KOPT-K1 (cell line): ENCODE results near the gene IL17REL.

ENCODE experiments used
- H3K27ac ChIP-seq: fragments of 200-600 bp; sonication (generic); 2 replicates; pipeline ENCODE4 v1.5.1; 2016; ENCODE audit warnings: antibody characterized with exemption, mild to moderate bottlenecking, low read depth, low read length; ENCODE audit not compliant: poor library complexity, severe bottlenecking
- H3K36me3 ChIP-seq: fragments of 200-600 bp; sonication (generic); 2 replicates; pipeline ENCODE4 v1.5.1; 2017; ENCODE audit warnings: antibody characterized with exemption, mild to moderate bottlenecking, low read length, moderate library complexity; ENCODE audit not compliant: insufficient read depth
- H3K9me3 ChIP-seq: fragments of 200-600 bp; sonication (generic); 2 replicates; pipeline ENCODE4 v1.5.1; 2017; ENCODE audit warnings: antibody characterized with exemption, low read length, mild to moderate bottlenecking; ENCODE audit not compliant: insufficient read depth, poor library complexity, severe bottlenecking

Gene IL17REL

GRCh38 chr22:50012211-50013181 is at the start of gene IL17REL:
Gene IL17REL, minus strand, starts transcription at chr22:50012765. Its CDS starts 119 bp downstream, at chr22:50012646.
- H3K9me3 ChIP-seq, result no peaks in the 10 kb centered on the region
- no peaks in the 10 kb centered on the region for H3K36me3 ChIP-seq
- no peak within 1 kb of the TSS for H3K27ac ChIP-seq

DNA sequence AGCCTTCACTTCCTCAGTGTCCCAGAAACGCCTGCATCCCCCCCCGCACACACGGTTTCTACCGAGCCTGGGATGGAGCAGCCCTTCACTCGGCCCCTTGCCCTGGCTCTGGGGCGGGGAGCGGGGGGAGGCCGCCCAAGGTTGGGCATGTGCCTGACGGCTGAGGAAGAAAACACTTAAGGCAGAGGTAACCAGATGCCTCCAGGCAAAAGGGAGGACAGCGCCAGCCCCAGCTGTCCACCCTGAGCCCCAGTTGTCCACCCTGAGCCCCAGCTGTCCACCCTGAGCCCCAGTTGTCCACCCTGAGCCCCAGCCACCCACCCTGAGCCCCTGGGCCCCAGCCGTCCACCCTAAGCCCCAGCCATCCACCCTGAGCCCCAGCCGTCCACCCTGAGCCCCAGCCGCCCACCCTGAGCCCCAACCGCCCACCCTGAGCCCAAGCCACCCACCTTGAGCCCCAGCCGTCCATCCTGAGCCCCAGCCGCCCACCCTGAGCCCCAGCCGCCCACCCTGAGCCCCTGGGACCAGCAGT is 49.3 kb upstream of the IL17REL start:
- Histone ChIP-seq H3K9me3 (no peaks in the 10 kb centered on the region), H3K36me3 (no peaks in the 10 kb centered on the region), H3K27ac (no peak overlapping the region)

DNA sequence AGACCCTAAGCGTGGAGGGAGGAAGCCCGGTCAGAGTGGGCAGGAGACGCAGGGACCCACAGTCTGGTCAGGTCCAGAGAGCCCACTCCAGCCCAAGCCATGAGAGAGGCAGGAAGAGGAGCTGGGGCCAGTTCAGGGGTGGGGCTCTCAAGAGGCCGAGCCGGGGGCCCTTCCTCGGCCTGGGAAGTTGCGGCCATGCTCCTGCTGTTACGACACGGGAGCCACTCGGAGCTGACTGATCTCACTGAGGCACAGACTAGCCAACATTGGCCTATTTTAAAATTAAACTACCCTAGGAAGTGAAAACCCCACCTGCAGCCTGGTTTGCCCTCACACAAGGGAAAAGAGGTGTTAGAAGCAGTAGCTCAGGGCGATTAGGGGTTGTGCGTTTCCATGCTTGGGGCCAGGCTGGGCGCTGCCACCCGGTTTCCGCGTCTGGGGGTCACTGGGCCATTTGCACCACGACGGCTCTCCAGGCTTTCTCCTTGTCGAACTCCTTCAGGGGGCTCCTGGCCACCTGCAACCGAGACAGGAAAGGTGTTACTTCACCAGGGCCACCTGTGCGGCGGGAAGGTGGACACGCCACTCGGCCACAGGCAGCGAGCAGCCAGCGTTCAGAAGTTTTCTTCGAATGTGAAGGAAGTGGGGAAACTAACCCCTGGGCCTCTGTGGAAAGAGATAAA is 48.7 kb upstream of the IL17REL start:
- Histone ChIP-seq H3K36me3 (no peaks in the 10 kb centered on the region), H3K9me3 (no peaks in the 10 kb centered on the region), H3K27ac (no peak overlapping the region)

DNA sequence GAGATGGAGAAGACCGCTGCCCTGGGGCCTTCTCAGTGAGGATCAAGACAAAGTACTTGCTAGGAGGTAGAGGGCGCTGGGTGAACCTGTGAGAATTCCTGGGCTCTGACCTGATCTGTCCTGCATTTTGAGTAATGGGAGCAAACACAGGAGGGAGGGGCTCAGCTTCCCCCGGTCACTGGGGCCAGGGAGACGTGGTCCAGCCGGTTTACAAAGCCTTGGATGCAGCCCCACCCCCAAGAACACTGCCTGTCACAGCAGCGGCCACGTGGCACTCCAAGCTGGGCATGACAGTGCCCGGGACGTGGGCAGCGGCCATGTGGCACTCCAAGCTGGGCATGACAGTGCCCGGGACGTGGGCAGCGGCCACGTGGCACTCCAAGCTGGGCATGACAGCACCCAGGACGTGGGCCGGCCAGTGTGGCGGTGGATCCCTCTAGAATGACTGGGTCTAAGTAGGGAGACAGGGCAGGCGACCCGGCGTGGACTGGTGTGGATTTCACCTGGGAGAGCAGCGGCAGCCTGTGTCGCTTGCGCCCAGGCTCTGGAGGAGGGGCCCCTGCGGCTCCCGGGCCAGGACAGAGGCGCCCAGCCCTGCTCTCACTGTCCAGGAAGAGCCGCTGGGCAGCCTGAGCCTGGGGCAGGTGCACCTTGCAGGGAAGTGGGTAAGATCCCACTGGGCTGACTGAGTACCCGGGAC is 48.0 kb upstream of the IL17REL start:
- Histone ChIP-seq H3K36me3 (no peaks in the 10 kb centered on the region), H3K27ac (no peak overlapping the region), H3K9me3 (no peaks in the 10 kb centered on the region)

GRCh38 chr22:50059881-50060262 is 47.3 kb upstream of the IL17REL start:
- Histone ChIP-seq H3K36me3 (no peaks in the 10 kb centered on the region), H3K9me3 (no peaks in the 10 kb centered on the region), H3K27ac (no peak overlapping the region)

- Histone ChIP-seq H3K9me3 (peaks cover 1% of the 10 kb centered on the region), H3K36me3 (no peaks in the 10 kb centered on the region), H3K27ac (no peak overlapping the region)
These were observed 46.6 kb upstream of the IL17REL start for GRCh38 chr22:50058906-50059880.

DNA sequence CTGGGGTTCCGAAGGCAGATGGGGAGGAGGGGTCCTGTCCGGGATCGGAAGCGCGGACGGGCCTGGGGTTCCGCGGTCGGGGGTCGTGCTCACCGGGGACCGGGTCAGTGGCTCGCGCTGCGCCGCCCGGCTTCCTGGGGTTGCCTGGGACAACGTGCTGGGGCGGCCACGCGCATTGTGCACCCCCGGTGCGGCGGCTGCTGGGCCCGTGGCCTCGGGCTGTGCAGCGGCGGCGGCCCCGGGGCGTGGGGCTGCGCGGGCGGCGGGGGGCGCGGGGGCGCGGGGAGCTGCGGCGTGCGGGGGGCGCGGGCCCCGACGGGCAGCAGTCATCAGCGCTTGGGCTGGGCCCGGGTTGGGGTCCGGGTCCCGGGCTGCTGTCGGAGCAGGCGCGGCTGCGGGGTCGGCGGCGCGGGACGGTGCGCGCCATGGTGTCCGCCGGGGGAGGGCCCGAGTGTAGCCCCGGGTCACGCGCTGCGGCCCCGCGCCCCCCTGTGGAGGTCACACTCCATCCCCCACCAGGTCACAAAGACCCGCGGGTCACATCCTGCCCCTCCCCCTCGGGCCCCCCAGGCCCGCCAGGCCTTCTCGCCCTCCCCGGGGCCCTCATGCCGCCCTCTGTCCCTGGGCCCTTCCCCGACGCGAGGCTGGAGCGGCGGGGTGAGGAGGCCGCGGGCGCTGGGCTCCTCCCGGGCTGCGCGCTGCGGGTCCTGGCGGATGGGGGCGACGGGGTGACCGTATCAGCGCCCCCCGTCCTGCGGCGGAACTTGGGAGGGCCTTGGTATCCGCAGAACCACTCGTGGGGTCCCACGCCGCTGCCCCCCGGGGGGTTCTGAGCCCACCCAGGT is 45.7 kb upstream of the IL17REL start, which contains the start of gene TTLL8:
Gene TTLL8, minus strand, starts transcription at position 238 of the 845 bp plus-strand sequence.
- Histone ChIP-seq H3K36me3 (no peaks in the 10 kb centered on the region), H3K9me3 (peaks cover 10% of the 10 kb centered on the region), H3K27ac (no peak within 1 kb of the TSS)

GRCh38 chr22:50057278-50058060 is 44.9 kb upstream of the IL17REL start:
- Histone ChIP-seq H3K27ac (no peak overlapping the region), H3K36me3 (no peaks in the 10 kb centered on the region), H3K9me3 (peaks cover 18% of the 10 kb centered on the region)

DNA sequence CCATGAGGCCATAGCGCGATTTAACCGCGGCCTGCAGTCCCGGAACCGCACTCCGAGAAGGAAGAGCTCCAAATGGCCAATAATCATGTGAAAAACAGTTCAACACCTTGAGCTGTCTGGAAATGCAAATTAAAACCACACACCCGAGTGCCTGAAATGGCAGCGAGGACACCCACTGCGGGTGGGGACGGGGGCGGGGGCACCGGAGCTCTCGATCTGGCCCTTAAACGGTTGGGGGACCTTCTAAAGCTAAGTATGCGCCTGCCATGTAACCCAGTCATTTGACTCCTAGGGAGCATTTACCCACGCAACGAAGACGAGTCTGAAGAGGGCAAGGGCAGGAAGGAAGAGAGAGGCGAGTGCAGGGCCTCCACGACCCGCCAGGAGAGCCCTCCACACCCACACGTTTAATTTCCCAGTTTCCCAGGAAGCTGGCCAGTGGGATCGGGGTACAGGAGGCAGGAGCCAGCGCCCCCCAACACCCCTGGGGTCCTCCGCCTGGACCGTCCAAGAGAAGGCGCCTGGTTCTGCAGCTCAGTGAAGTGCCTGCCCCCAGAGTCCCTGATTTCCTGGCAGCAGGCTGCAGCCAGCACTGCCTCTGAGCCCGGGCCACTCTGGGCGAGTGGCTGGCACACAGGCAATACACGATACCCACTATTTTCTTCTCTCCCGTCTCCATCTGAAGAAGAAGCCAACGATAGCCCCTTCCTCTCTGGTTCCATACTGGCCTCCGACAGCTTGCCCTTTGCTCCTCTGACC is 43.8 kb upstream of the IL17REL start:
- Histone ChIP-seq H3K9me3 (peaks cover 27% of the 10 kb centered on the region), H3K36me3 (no peaks in the 10 kb centered on the region), H3K27ac (no peak overlapping the region)

GRCh38 chr22:50053861-50054260 is 41.3 kb upstream of the IL17REL start:
- no peak overlapping the region for H3K27ac ChIP-seq
- H3K9me3 ChIP-seq, result peaks cover 27% of the 10 kb centered on the region
- H3K36me3 ChIP-seq, result no peaks in the 10 kb centered on the region

GRCh38 chr22:50051930-50052329 is 39.4 kb upstream of the IL17REL start:
- Histone ChIP-seq H3K9me3 (peaks cover 27% of the 10 kb centered on the region), H3K27ac (no peak overlapping the region), H3K36me3 (no peaks in the 10 kb centered on the region)
